HepG2 (cell line): ENCODE data around the gene POLR3E. TPM values are rescaled to one million over a fixed set of nuclear protein-coding genes. Genes with fewer than 3 reads are reported as not detected.

Experiments used
- BHLHE40 ChIP-seq: IDR thresholded peaks from 2 replicates; pipeline ENCODE4 v1.6.1; 2011; ENCODE audit warnings: low read length, improper control_type of control experiment
- BRCA1 ChIP-seq: sonication (generic); formaldehyde crosslinking; IDR thresholded peaks from 2 replicates; pipeline ENCODE4 v1.4.0; 2020; ENCODE audit warnings: missing genetic modification reagents
- CBX2 ChIP-seq, 2 experiments: fragments of 200-600 bp in 1 of 2; sonication (generic); formaldehyde crosslinking in 1 of 2; IDR thresholded peaks; 2 replicates each; pipeline versions ENCODE4 v1.7.0 to v1.8.1; 2018 to 2022; ENCODE audit warnings: low read depth in 2 of 2, low read length in 1 of 2, mild to moderate bottlenecking in 1 of 2, missing genetic modification reagents in 1 of 2
- CEBPB ChIP-seq: IDR thresholded peaks from 2 replicates; pipeline ENCODE4 v1.6.1; 2011; ENCODE audit warnings: low read depth, low read length, improper control_type of control experiment, borderline replicate concordance
- MAF1 ChIP-seq: sonication (generic); formaldehyde crosslinking; IDR thresholded peaks from 2 replicates; pipeline ENCODE4 v1.5.0; 2020; ENCODE audit warnings: missing genetic modification reagents, borderline replicate concordance
- PAXIP1 ChIP-seq: sonication (generic); formaldehyde crosslinking; conservative IDR thresholded peaks from 2 replicates; pipeline ENCODE4 v1.4.0; 2020; ENCODE audit warnings: mild to moderate bottlenecking, missing genetic modification reagents, moderate library complexity
- POGK ChIP-seq: sonication (generic); formaldehyde crosslinking; conservative IDR thresholded peaks from 2 replicates; pipeline ENCODE4 v1.8.0; 2022; ENCODE audit warnings: mild to moderate bottlenecking, moderate library complexity, missing genetic modification reagents
- POLR2G ChIP-seq: fragments of 200-400 bp; formaldehyde crosslinking; IDR thresholded peaks from 2 replicates; pipeline ENCODE4 v1.6.1; 2018; ENCODE audit warnings: mild to moderate bottlenecking, low read depth, low read length, moderate library complexity
- PTBP1 ChIP-seq: fragments of 200-400 bp; formaldehyde crosslinking; IDR thresholded peaks from 2 replicates; pipeline ENCODE4 v1.6.1; 2018; ENCODE audit warnings: low read length, low read depth; ENCODE audit not compliant: poor library complexity, severe bottlenecking
- SRSF9 ChIP-seq: fragments of 200-400 bp; formaldehyde crosslinking; IDR thresholded peaks from 2 replicates; pipeline ENCODE4 v1.6.1; 2018; ENCODE audit warnings: borderline replicate concordance, mild to moderate bottlenecking, low read depth, low read length; ENCODE audit not compliant: insufficient read depth, poor library complexity, severe bottlenecking
- TEAD3 ChIP-seq: optimal IDR thresholded peaks from 2 replicates; pipeline ENCODE3; 2016; ENCODE audit warnings: borderline replicate concordance
- THYN1 ChIP-seq: sonication (generic); formaldehyde crosslinking; IDR thresholded peaks from 2 replicates; pipeline ENCODE4 v1.8.1; 2023; ENCODE audit warnings: low read depth, mild to moderate bottlenecking, moderate library complexity, missing genetic modification reagents, borderline replicate concordance
- ZBTB38 ChIP-seq: sonication (generic); formaldehyde crosslinking; IDR thresholded peaks from 2 replicates; pipeline ENCODE4 v1.5.1; 2020; ENCODE audit warnings: mild to moderate bottlenecking, missing genetic modification reagents
- ZNF142 ChIP-seq: sonication (generic); formaldehyde crosslinking; IDR thresholded peaks from 2 replicates; pipeline ENCODE4 v1.4.0; 2020; ENCODE audit warnings: missing genetic modification reagents
- ZNF260 ChIP-seq: sonication (generic); formaldehyde crosslinking; IDR thresholded peaks from 2 replicates; pipeline ENCODE4 v1.4.0; 2020; ENCODE audit warnings: missing genetic modification reagents, low read depth, mild to moderate bottlenecking, borderline replicate concordance
- ZNF703 ChIP-seq: sonication (generic); formaldehyde crosslinking; IDR thresholded peaks from 2 replicates; pipeline ENCODE4 v1.5.1; 2020; ENCODE audit warnings: missing genetic modification reagents, mild to moderate bottlenecking, moderate library complexity, borderline replicate concordance
- ZNF841 ChIP-seq: sonication (generic); formaldehyde crosslinking; IDR thresholded peaks from 2 replicates; pipeline ENCODE4 v1.8.1; 2023; ENCODE audit warnings: missing genetic modification reagents, borderline replicate concordance
- polyA plus RNA-seq, 8 experiments: library from polyadenylated mRNA; depleted of rRNA in 3 of 8; stranded (reverse) in 7 of 8; unstranded in 1 of 8; fragments of >200 nt; fragmentation: Illumina TruSeq in 4 of 8; extraction: Trizol in 4 of 8; gene quantifications; 2 replicates each; pipeline versions ENCODE4 v1.2.1 to v1.2.3, GENCODE V29; 2011 to 2016; ENCODE audit warnings: low read depth in 4 of 8, missing spikeins in 1 of 8, mixed read lengths in 1 of 8; ENCODE audit not compliant: insufficient read depth in 1 of 8
- total RNA-seq, 5 experiments: library from RNA; depleted of rRNA; stranded (reverse); fragments of >200 nt; fragmentation: Illumina TruSeq; extraction: Trizol; gene quantifications; 2 replicates each; pipeline ENCODE4 v1.2.3, GENCODE V29; 2016; ENCODE audit warnings: low read depth in 1 of 5

The POLR3E gene
- total and polyA plus RNA-seq, 2 of the 13 experiments (the other 11 are each of a cell fraction or from before 2014, with no cell fraction given) = 135 to 262 TPM

- TF ChIP-seq PAXIP1 (CRISPR knock-in tag) = 0 out of 2 replicates have a peak, but pooled peaks have one; percentile 2
- TF ChIP-seq THYN1 (CRISPR knock-in tag) = peak; percentile 32; the same call in 1 of the 2 replicates
- no peak for TF ChIP-seq POLR2G
- no peak for TF ChIP-seq ZNF260
- 0 out of 2 replicates have a peak, but pooled peaks have one; percentile 32 for TF ChIP-seq ZBTB38 (CRISPR knock-in tag)
- no peak for TF ChIP-seq ZNF841 (CRISPR knock-in tag)
- TF ChIP-seq PTBP1 = no peak
- TF ChIP-seq MAF1 (CRISPR knock-in tag) = no peak
- TF ChIP-seq BRCA1 (CRISPR knock-in tag) = no peak
- TF ChIP-seq ZNF703 = no peak
- 0 out of 2 replicates have a peak, but pooled peaks have one; percentile 37 for TF ChIP-seq POGK
- TF ChIP-seq CBX2 (IDR thresholded peaks at IDR 0.05; ENCODE audit: low read depth, low read length) = no peak
- peak; percentile 69; the same call in 1 of the 2 replicates for TF ChIP-seq CBX2 (CRISPR knock-in tag; IDR thresholded peaks at IDR 0.05; ENCODE audit: low read depth)
- peak; percentile 67 for TF ChIP-seq CEBPB
- TF ChIP-seq ZNF142 (CRISPR knock-in tag) = no peak
- TF ChIP-seq SRSF9 = no peak
- TF ChIP-seq BHLHE40 = no peak
- peak; percentile 22 for TF ChIP-seq TEAD3 (CRISPR knock-in tag)
Measured at GRCh38 chr16:22375963-22376640, 78.9 kb downstream of the POLR3E start (continued).
